HCT116 (cell line): ENCODE measurements around the gene C19orf85. TPM values are rescaled to one million over a fixed set of nuclear protein-coding genes. Genes with fewer than 3 reads are reported as not detected.

ENCODE experiments used
- ATAC-seq: fragments of 200-7000 bp; cut with Tn5 transposase; 2 replicates; pipeline ENCODE4 v1.9.1; 2020; ENCODE audit warnings: mild to moderate bottlenecking, moderate library complexity
- BruUV-seq: library from RNA; stranded (reverse); fragments of 400-500 nt; replicated peaks from 2 replicates; lab custom pipeline; 2021; lab: Mats Ljungman, UMichigan
- CTCF ChIA-PET: fragments of 300-600 bp; sonication (Branson Sonifier 250); formaldehyde crosslinking; loops from one replicate; lab custom pipeline; 2021; ENCODE audit warnings: antibody characterized with exemption; lab: Charles Lee
- POLR2A ChIA-PET: fragments of 300-600, 350-600 bp; sonication (Branson Sonifier 250); formaldehyde crosslinking; loops from one replicate; lab custom pipeline; 2021; ENCODE audit warnings: antibody characterized with exemption; lab: Charles Lee
- RAD21 ChIA-PET, 2 experiments: fragments of 300-600 bp; sonication (Branson Sonifier 250); formaldehyde crosslinking; loops; one replicate each; lab custom pipeline; 2023; ENCODE audit warnings: low total read pairs in 2 of 2; ENCODE audit not compliant: uncharacterized antibody in 2 of 2, unreplicated experiment in 2 of 2, low non-redundant PET in 1 of 2; lab: Charles Lee
- DNase-seq: peaks from one replicate; pipeline ENCODE4 v3.0.0-alpha.2; 2010; ENCODE audit warnings: low read depth, low spot score
- H2AFZ ChIP-seq: fragments of 200-600 bp; shearing (Covaris generic), sonication (generic); 2 replicates; pipeline ENCODE4 v1.6.1; 2017; ENCODE audit warnings: low read depth, mixed run types, mixed read lengths, antibody characterized with exemption, low read length; ENCODE audit not compliant: poor library complexity, severe bottlenecking
- H3K27ac ChIP-seq: 2 replicates; pipeline ENCODE4 v1.5.1; 2012; ENCODE audit warnings: low read depth, low read length
- H3K27me3 ChIP-seq: fragments of 200-600 bp; sonication (generic); 2 replicates; pipeline ENCODE4 v1.6.1; 2016; ENCODE audit warnings: mixed run types, low read length, mixed read lengths; ENCODE audit not compliant: insufficient read depth
- H3K36me3 ChIP-seq, 2 experiments: fragments of 200-500 bp in 1 of 2; fragments of 200-600 bp in 1 of 2; sonication (Bioruptor generic) in 1 of 2; sonication (generic) in 1 of 2; 2 replicates each; pipeline versions ENCODE4 v1.5.1 to v1.6.1; 2014 to 2016; ENCODE audit warnings: low read length in 2 of 2, inconsistent platforms in 1 of 2, mixed read lengths in 1 of 2, mixed run types in 1 of 2; ENCODE audit not compliant: insufficient read depth in 2 of 2, control insufficient read depth in 1 of 2
- H3K4me1 ChIP-seq, 2 experiments: fragments of 200-600 bp in 1 of 2; sonication (generic) in 1 of 2; 2 replicates each; pipeline versions ENCODE4 v1.5.1 to v1.6.1; 2012 to 2017; ENCODE audit warnings: low read length in 2 of 2, inconsistent platforms in 1 of 2, mild to moderate bottlenecking in 1 of 2, mixed read lengths in 1 of 2, mixed run types in 1 of 2, moderate library complexity in 1 of 2; ENCODE audit not compliant: insufficient read depth in 2 of 2, control insufficient read depth in 1 of 2
- H3K4me2 ChIP-seq: fragments of 200-600 bp; sonication (generic); 2 replicates; pipeline ENCODE4 v1.6.1; 2017; ENCODE audit warnings: mixed run types, low read length, mixed read lengths
- H3K4me3 ChIP-seq, 2 experiments: fragments of 200-600 bp in 1 of 2; sonication (generic) in 1 of 2; replicated peaks in 1 of 2; 2 replicates each; pipeline ENCODE4 v1.5.1; 2011 to 2016; ENCODE audit warnings: low read length in 2 of 2, control low read depth in 1 of 2, low read depth in 1 of 2, mild to moderate bottlenecking in 1 of 2, mixed read lengths in 1 of 2, mixed run types in 1 of 2
- H3K79me2 ChIP-seq: fragments of 200-600 bp; sonication (generic); 2 replicates; pipeline ENCODE4 v1.6.1; 2017; ENCODE audit warnings: mild to moderate bottlenecking, mixed run types, low read length, moderate library complexity, mixed read lengths; ENCODE audit not compliant: insufficient read depth
- H3K9ac ChIP-seq: fragments of 200-600 bp; sonication (generic); 2 replicates; pipeline ENCODE4 v1.6.1; 2016; ENCODE audit warnings: low read length, mixed read lengths
- H3K9me2 ChIP-seq: fragments of 200-600 bp; sonication (generic), shearing (Covaris generic); 2 replicates; pipeline ENCODE4 v1.6.1; 2017; ENCODE audit warnings: mixed run types, mild to moderate bottlenecking, moderate library complexity; ENCODE audit not compliant: insufficient read depth
- H3K9me3 ChIP-seq, 2 experiments: fragments of 200-500 bp in 1 of 2; fragments of 200-600 bp in 1 of 2; sonication (Bioruptor generic) in 1 of 2; sonication (generic) in 1 of 2; 2 replicates each; pipeline ENCODE4 v1.6.1; 2014 to 2017; ENCODE audit warnings: low read length in 2 of 2, mixed read lengths in 2 of 2, inconsistent platforms in 1 of 2, low read depth in 1 of 2, mild to moderate bottlenecking in 1 of 2, mixed run types in 1 of 2, moderate library complexity in 1 of 2; ENCODE audit not compliant: control insufficient read depth in 1 of 2, insufficient read depth in 1 of 2
- H4K20me1 ChIP-seq: fragments of 200-600 bp; sonication (generic), shearing (Covaris generic); 2 replicates; pipeline ENCODE4 v1.6.1; 2017; ENCODE audit warnings: mixed run types, mild to moderate bottlenecking, moderate library complexity; ENCODE audit not compliant: insufficient read depth
- CTCF ChIP-seq, 3 experiments: fragments of 200-600 bp in 1 of 3; sonication (generic) in 1 of 3; IDR thresholded peaks in 2 of 3; conservative IDR thresholded peaks in 1 of 3; 2 replicates each; pipeline ENCODE4 v1.5.1; 2012 to 2017; ENCODE audit warnings: low read depth in 2 of 3, low read length in 2 of 3, antibody characterized with exemption in 1 of 3, borderline replicate concordance in 1 of 3, control low read depth in 1 of 3, mild to moderate bottlenecking in 1 of 3, mixed read lengths in 1 of 3, mixed run types in 1 of 3, moderate library complexity in 1 of 3; ENCODE audit not compliant: insufficient read depth in 1 of 3
- FOSL1 ChIP-seq: IDR thresholded peaks from 2 replicates; pipeline ENCODE4 v1.6.1; 2012; ENCODE audit warnings: low read depth
- JUND ChIP-seq: IDR thresholded peaks from 2 replicates; pipeline ENCODE4 v1.6.1; 2012
- MAX ChIP-seq: IDR thresholded peaks from 2 replicates; pipeline ENCODE4 v1.6.1; 2012
- RAD21 ChIP-seq: IDR thresholded peaks from 2 replicates; pipeline ENCODE4 v1.6.1; 2012; ENCODE audit warnings: low read depth, mild to moderate bottlenecking
- SIN3A ChIP-seq: IDR thresholded peaks from 2 replicates; pipeline ENCODE4 v1.6.1; 2012; ENCODE audit warnings: low read depth
- SP1 ChIP-seq: IDR thresholded peaks from 2 replicates; pipeline ENCODE4 v1.6.1; 2012; ENCODE audit warnings: low read depth
- SRF ChIP-seq: IDR thresholded peaks from 2 replicates; pipeline ENCODE4 v1.6.1; 2012; ENCODE audit warnings: low read depth
- TCF7L2 ChIP-seq: IDR thresholded peaks from 2 replicates; pipeline ENCODE4 v1.7.0; 2011; ENCODE audit warnings: borderline replicate concordance, inconsistent platforms; ENCODE audit not compliant: insufficient read depth, insufficient read length; ENCODE audit errors: extremely low read depth
- ZBTB33 ChIP-seq: IDR thresholded peaks from 2 replicates; pipeline ENCODE4 v1.6.1; 2011; ENCODE audit warnings: mild to moderate bottlenecking, low read length, moderate library complexity; ENCODE audit not compliant: insufficient replicate concordance; ENCODE audit errors: extremely low read depth
- ZFX ChIP-seq: fragments of 450-650 bp; IDR thresholded peaks from 2 replicates; pipeline ENCODE4 v1.6.1; 2017
- ZNF274 ChIP-seq: fragments of 200-500 bp; sonication (Bioruptor generic); IDR thresholded peaks from 2 replicates; pipeline ENCODE4 v1.6.1; 2014; ENCODE audit warnings: mild to moderate bottlenecking, low read depth, low read length, inconsistent platforms
- intact Hi-C: fragments of 100-400 bp; cut with micrococcal nuclease; formaldehyde crosslinking; loops from 2 replicates; pipeline ENCODE4 v1.10.0; 2022
- total RNA-seq: library from RNA; stranded (reverse); gene quantifications from one replicate; pipeline ENCODE4 v1.2.1, GENCODE V29; 2021; ENCODE audit not compliant: unreplicated experiment
- TF ChIP-seq, protein P1 (sequence below): IDR thresholded peaks from 2 replicates; pipeline ENCODE4 v1.6.1; 2012

Gene C19orf85
- total RNA-seq, 1 experiment from 2014 or later, result 0.34 TPM

GRCh38 chr19:55502197-55502952 is 37.8 kb upstream of the C19orf85 start:
- no peaks in the 10 kb centered on the region for H3K36me3 ChIP-seq
- peaks cover 0 to 4% of the 10 kb centered on the region in 2 experiments; a peak in 1 of 4 replicates for H3K4me1 ChIP-seq
- H3K4me3 ChIP-seq, result no peak overlapping the region
- no peaks in the 10 kb centered on the region for H3K9me3 ChIP-seq
- CTCF ChIA-PET, result no interaction called here
- H3K27ac ChIP-seq, result no peak overlapping the region
- RAD21 ChIA-PET, result no interaction called here
- DNase-seq, result no peak
- no TSS peak for BruUV-seq
- ATAC-seq, result no peak
- no peaks in the 10 kb centered on the region for H4K20me1 ChIP-seq
- no peak for TF ChIP-seq JUND
- H3K9me2 ChIP-seq, result no peaks in the 10 kb centered on the region
- POLR2A ChIA-PET, result no interaction called here
- intact Hi-C loops, result no loop called here
- H2AFZ ChIP-seq, result no peak overlapping the region
- no peak overlapping the region for H3K9ac ChIP-seq
- no peaks in the 10 kb centered on the region for H3K79me2 ChIP-seq
- no peaks in the 10 kb centered on the region for H3K27me3 ChIP-seq
- no peak overlapping the region for H3K4me2 ChIP-seq

DNA sequence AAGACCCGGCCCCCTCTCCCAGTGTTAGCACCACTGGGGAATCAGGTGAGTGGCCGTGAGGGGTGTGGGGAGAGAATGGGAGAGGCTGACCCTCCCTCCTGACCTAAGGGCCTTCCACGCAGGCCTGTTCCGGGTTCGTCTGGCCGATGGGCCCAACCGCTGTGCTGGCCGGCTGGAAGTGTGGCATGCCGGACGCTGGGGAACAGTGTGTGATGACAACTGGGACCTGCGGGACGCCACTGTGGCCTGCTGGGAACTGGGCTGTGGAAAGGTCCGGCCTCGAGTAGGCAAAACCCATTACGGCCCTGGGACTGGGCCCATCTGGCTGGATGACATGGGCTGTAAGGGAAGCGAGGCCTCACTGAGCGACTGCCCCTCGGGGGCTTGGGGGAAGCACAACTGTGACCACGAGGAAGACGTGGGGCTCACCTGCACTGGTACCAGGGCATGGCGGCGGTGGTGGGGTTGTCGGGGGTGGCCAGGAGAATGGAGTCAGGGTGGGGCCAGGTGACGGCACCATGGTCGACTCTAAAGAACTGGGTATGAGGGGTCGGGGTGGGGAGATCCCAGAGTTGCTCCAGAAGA is 35.9 kb upstream of the C19orf85 start:
- no peak overlapping the region for H3K4me2 ChIP-seq
- CTCF ChIA-PET, result no interaction called here
- TF ChIP-seq MAX (no peak), CTCF (IDR thresholded peaks at IDR 0.05 in 2 of 3, conservative IDR thresholded peaks at IDR 0.05 in 1 of 3; ENCODE audit: borderline replicate concordance in 1 of 3, insufficient read depth in 1 of 3, low read depth in 2 of 3, low read length in 2 of 3) (no peak), RAD21 (no peak), ZFX (no peak), FOSL1 (no peak), SIN3A (no peak), ZBTB33 (no peak), TCF7L2 (no peak), SRF (no peak), SP1 (no peak), ZNF274 (no peak)
- TF ChIP-seq, protein P1, sequence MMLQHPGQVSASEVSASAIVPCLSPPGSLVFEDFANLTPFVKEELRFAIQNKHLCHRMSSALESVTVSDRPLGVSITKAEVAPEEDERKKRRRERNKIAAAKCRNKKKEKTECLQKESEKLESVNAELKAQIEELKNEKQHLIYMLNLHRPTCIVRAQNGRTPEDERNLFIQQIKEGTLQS, result no peak

More for the DNA sequence above, 35.9 kb upstream of the C19orf85 start:
- Histone ChIP-seq H3K4me1 (peaks cover 0 to 11% of the 10 kb centered on the region in 2 experiments; a peak in 1 of 4 replicates), H3K9ac (no peak overlapping the region), H3K9me2 (no peaks in the 10 kb centered on the region), H3K36me3 (no peaks in the 10 kb centered on the region), H3K9me3 (no peaks in the 10 kb centered on the region), H3K27ac (no peak overlapping the region), H3K79me2 (no peaks in the 10 kb centered on the region), H3K4me3 (no peak overlapping the region), H4K20me1 (no peaks in the 10 kb centered on the region), H3K27me3 (no peaks in the 10 kb centered on the region), H2AFZ (no peak overlapping the region)
- no TSS peak for BruUV-seq
- ChIA-PET POLR2A (no interaction called here), RAD21 (no interaction called here)
- no peak for DNase-seq
- ATAC-seq, result no peak
- intact Hi-C loops, result no loop called here
